H1 (cell line): ENCODE results near the gene RAB6D.

Experiments used
- ATF3 ChIP-seq: IDR thresholded peaks from 2 replicates; pipeline ENCODE4 v1.6.1; 2011; ENCODE audit warnings: low read depth, mild to moderate bottlenecking, low read length; ENCODE audit not compliant: insufficient read depth
- CHD1 ChIP-seq: IDR thresholded peaks from 2 replicates; pipeline ENCODE4 v1.6.1; 2012; ENCODE audit warnings: low read depth, low read length, improper control_type of control experiment
- EP300 ChIP-seq, 2 experiments: IDR thresholded peaks; 1 replicate in 1 of 2; 2 replicates in 1 of 2; pipeline ENCODE4 v1.6.1; 2011 to 2012; ENCODE audit warnings: low read depth in 2 of 2, low read length in 2 of 2, mild to moderate bottlenecking in 2 of 2, borderline replicate concordance in 1 of 2, inconsistent platforms in 1 of 2, moderate library complexity in 1 of 2
- EZH2 ChIP-seq: fragments of 200-600 bp; sonication (generic); IDR thresholded peaks from 2 replicates; pipeline ENCODE4 v1.7.1; 2012; ENCODE audit warnings: low read depth, mild to moderate bottlenecking, moderate library complexity, low read length, inconsistent platforms; ENCODE audit not compliant: severe bottlenecking
- JUN ChIP-seq: IDR thresholded peaks from 2 replicates; pipeline ENCODE4 v1.6.1; 2011; ENCODE audit warnings: low read depth, mild to moderate bottlenecking, improper control_type of control experiment, low read length
- KDM4A ChIP-seq: IDR thresholded peaks from one replicate; pipeline ENCODE4 v1.7.1; 2012; ENCODE audit warnings: low read depth, mild to moderate bottlenecking, moderate library complexity, low read length, inconsistent platforms; ENCODE audit not compliant: severe bottlenecking
- PHF8 ChIP-seq: fragments of 200-600 bp; sonication (generic); conservative IDR thresholded peaks from 2 replicates; pipeline ENCODE4 v1.7.1; 2012; ENCODE audit warnings: low read depth, mild to moderate bottlenecking, inconsistent platforms, low read length, moderate library complexity
- POLR2A ChIP-seq, 2 experiments: IDR thresholded peaks; 1 replicate in 1 of 2; 2 replicates in 1 of 2; pipeline ENCODE4 v1.6.1; 2011; ENCODE audit warnings: low read depth in 2 of 2, low read length in 2 of 2, mild to moderate bottlenecking in 2 of 2; ENCODE audit errors: control extremely low read depth in 1 of 2
- POLR2AphosphoS5 ChIP-seq: IDR thresholded peaks from 2 replicates; pipeline ENCODE4 v1.6.1; 2011; ENCODE audit warnings: low read depth, low read length
- TAF7 ChIP-seq: optimal IDR thresholded peaks from 2 replicates; pipeline ENCODE3; 2011; ENCODE audit warnings: low read depth, mild to moderate bottlenecking, inconsistent platforms, low read length, moderate library complexity, borderline replicate concordance
- USF2 ChIP-seq: IDR thresholded peaks from 2 replicates; pipeline ENCODE4 v1.6.1; 2011; ENCODE audit warnings: low read length, improper control_type of control experiment
- TF ChIP-seq, protein P1 (sequence below), 3 experiments: IDR thresholded peaks; 1 replicate in 2 of 3; 2 replicates in 1 of 3; pipeline versions ENCODE4 v1.5.1 to v1.6.1; 2011; ENCODE audit warnings: low read length in 3 of 3, mild to moderate bottlenecking in 3 of 3, inconsistent platforms in 2 of 3, low read depth in 1 of 3, moderate library complexity in 1 of 3; ENCODE audit not compliant: insufficient read depth in 1 of 3; ENCODE audit errors: control extremely low read depth in 1 of 3

GRCh38 chr2:131394147-131394931 is 30.4 kb upstream of the RAB6D start:
- TF ChIP-seq USF2: no peak
- TF ChIP-seq, protein P1, sequence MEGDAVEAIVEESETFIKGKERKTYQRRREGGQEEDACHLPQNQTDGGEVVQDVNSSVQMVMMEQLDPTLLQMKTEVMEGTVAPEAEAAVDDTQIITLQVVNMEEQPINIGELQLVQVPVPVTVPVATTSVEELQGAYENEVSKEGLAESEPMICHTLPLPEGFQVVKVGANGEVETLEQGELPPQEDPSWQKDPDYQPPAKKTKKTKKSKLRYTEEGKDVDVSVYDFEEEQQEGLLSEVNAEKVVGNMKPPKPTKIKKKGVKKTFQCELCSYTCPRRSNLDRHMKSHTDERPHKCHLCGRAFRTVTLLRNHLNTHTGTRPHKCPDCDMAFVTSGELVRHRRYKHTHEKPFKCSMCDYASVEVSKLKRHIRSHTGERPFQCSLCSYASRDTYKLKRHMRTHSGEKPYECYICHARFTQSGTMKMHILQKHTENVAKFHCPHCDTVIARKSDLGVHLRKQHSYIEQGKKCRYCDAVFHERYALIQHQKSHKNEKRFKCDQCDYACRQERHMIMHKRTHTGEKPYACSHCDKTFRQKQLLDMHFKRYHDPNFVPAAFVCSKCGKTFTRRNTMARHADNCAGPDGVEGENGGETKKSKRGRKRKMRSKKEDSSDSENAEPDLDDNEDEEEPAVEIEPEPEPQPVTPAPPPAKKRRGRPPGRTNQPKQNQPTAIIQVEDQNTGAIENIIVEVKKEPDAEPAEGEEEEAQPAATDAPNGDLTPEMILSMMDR (IDR thresholded peaks at IDR 0.05; ENCODE audit: control extremely low read depth in 1 of 3, insufficient read depth in 1 of 3, low read depth in 1 of 3, low read length in 3 of 3): peak in 2 of 3 experiments; percentile 15 to 27; a peak in 3 of 4 replicates
- TF ChIP-seq JUN: no peak
- no peak for TF ChIP-seq POLR2AphosphoS5
- TF ChIP-seq PHF8: no peak
- TF ChIP-seq KDM4A: no peak
- no peak for TF ChIP-seq ATF3
- no peak for TF ChIP-seq TAF7
- TF ChIP-seq EP300 (IDR thresholded peaks at IDR 0.05; ENCODE audit: borderline replicate concordance in 1 of 2, low read depth in 2 of 2, low read length in 2 of 2): no peak
- TF ChIP-seq EZH2: peak; percentile 28
- TF ChIP-seq POLR2A (IDR thresholded peaks at IDR 0.05; ENCODE audit: control extremely low read depth in 1 of 2, low read depth in 2 of 2, low read length in 2 of 2): no peak
- no peak for TF ChIP-seq CHD1
